NB4 (cell line): ENCODE measurements around the gene SMC3.

Source experiments
- MYC ChIP-seq: IDR thresholded peaks from 2 replicates; pipeline ENCODE4 v1.6.1; 2011; ENCODE audit warnings: low read depth, low read length
- POLR2A ChIP-seq: IDR thresholded peaks from 2 replicates; pipeline ENCODE4 v1.6.1; 2011; ENCODE audit warnings: mild to moderate bottlenecking; ENCODE audit not compliant: insufficient read length; ENCODE audit errors: extremely low read depth
- TF ChIP-seq, protein P1 (sequence below): IDR thresholded peaks from one replicate; pipeline ENCODE4 v1.5.1; 2012; ENCODE audit warnings: low read depth, low read length
- TF ChIP-seq, protein P2 (sequence below): IDR thresholded peaks from 2 replicates; pipeline ENCODE4 v1.6.1; 2011; ENCODE audit warnings: low read depth, low read length

DNA sequence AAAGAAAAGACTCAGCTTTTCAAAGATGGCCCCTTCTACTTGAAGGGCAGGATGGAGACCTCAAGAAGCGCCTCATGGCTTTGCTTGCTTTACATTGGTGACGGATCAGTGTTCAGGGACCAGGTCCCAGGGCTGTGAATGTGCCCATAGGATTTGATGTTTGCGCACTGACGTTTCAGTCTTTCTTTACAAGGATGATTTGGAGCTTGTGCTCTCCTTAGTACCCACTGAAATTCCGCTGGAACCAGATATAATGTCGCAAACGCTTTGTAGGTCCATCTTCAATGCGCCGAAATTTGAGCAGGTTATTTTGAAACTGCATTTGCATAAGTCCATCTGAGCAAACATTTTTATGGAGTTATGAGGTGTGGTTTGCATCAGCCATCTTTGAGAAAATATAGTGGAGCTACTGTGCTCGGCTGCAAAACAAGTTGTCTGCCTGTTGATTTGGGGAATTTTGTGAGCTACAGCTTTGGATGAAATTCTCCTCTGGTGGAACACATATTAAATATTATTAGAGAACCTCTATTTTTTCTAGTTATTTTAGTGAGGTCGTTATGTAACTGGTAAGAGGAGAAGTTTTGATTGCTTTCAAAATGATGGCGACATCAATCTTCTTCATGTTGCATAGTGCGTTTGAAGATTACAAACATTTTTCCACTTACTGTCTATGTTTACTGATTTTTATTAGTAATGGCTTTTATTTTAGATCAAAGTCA is 79.1 kb downstream of the SMC3 start:
- TF ChIP-seq, protein P1, sequence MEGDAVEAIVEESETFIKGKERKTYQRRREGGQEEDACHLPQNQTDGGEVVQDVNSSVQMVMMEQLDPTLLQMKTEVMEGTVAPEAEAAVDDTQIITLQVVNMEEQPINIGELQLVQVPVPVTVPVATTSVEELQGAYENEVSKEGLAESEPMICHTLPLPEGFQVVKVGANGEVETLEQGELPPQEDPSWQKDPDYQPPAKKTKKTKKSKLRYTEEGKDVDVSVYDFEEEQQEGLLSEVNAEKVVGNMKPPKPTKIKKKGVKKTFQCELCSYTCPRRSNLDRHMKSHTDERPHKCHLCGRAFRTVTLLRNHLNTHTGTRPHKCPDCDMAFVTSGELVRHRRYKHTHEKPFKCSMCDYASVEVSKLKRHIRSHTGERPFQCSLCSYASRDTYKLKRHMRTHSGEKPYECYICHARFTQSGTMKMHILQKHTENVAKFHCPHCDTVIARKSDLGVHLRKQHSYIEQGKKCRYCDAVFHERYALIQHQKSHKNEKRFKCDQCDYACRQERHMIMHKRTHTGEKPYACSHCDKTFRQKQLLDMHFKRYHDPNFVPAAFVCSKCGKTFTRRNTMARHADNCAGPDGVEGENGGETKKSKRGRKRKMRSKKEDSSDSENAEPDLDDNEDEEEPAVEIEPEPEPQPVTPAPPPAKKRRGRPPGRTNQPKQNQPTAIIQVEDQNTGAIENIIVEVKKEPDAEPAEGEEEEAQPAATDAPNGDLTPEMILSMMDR = no peak
- TF ChIP-seq MYC (no peak), POLR2A (no peak)
- TF ChIP-seq, protein P2, sequence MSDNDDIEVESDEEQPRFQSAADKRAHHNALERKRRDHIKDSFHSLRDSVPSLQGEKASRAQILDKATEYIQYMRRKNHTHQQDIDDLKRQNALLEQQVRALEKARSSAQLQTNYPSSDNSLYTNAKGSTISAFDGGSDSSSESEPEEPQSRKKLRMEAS = no peak
